Activated CD8-positive, alpha-beta memory T cell treated with anti-CD3 and anti-CD28 coated beads for 36 hours (primary cell): ENCODE results near the gene SIRPB2. TPM values are rescaled to one million over a fixed set of nuclear protein-coding genes. Genes with fewer than 3 reads are reported as not detected.

Source experiments
- CTCF ChIA-PET: fragments of 350-600 bp; sonication (Branson Sonifier 250); formaldehyde crosslinking; loops from one replicate; lab custom pipeline; 2021; ENCODE audit warnings: antibody characterized with exemption; lab: Charles Lee
- POLR2A ChIA-PET: fragments of 350-600 bp; sonication (Branson Sonifier 250); formaldehyde crosslinking; loops from one replicate; lab custom pipeline; 2021; ENCODE audit warnings: antibody characterized with exemption; lab: Charles Lee
- total RNA-seq, 2 experiments: library from RNA; stranded (reverse); gene quantifications; one replicate each; pipeline ENCODE4 v1.2.3, GENCODE V29; 2021

Gene SIRPB2
- total RNA-seq, 2 experiments from 2014 or later, result not detected

DNA sequence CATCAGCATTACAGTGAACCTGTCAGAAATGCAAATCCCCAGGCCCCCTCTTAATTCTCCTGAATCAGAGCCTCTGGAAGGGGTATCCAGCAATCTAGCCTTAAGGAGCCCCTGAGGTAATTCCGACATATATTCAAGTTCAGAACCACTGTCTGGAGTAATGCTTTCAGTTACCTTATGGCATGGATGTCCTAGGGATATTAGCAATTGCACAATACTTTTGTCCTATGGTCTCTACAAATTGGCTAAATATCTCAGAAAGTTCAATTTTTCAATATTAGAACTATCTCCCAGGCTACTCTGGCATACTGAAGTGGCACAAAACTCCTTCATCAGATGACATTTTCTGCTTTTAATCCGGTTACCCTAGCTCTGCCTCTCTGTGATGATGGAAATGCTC lies 30.9 kb downstream of the SIRPB2 start:
- CTCF ChIA-PET, result interaction anchor here (1.2 kb wide), 1 partner anchor 13 kb away, joined by 3 read pairs; no protein-coding TSS in a partner anchor
- POLR2A ChIA-PET, result no interaction called here

DNA sequence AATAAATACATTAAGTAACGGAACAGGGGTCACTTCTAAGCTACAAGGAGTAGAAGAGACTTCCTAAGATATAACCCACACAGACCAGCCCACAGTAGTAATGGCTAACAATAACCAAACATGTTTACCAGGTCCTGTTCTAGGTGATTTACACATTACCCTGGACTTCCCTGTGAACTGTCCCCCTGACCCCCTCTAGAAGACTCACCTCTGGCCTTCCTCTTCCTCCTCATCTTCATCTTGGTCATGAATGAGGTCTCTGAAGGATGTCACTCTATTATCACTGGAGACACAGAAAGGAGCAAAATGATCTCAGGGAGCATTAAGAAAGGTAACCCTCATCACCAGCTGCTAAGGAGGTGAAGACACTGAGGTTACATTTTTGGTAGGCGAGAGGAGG lies 33.2 kb downstream of the SIRPB2 start:
- POLR2A ChIA-PET, result no interaction called here
- CTCF ChIA-PET, result no interaction called here

DNA sequence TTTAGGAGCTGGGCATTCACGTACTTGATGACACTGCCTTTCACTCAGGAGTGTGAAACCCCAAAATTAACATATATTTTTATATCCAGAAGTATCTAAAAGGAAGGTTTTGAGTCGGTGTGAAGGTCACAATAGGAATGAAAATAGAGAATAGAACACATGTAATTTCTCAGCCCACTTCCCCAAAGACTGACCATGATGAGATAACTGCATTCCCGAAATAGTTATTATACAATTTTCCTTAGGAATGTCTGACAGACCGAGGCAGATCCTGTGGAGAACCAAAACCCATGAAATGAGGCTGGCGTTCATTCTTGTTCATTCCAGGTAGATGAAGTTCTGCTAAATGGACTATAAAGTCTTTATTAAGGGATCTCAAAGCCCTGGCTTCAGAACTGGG lies 34.9 kb downstream of the SIRPB2 start:
- ChIA-PET CTCF (interaction anchor here (0.6 to 0.9 kb wide), 2 partner anchors 10 to 642 kb away, joined by 3 to 5 read pairs; partner anchors contain the start of gene NSFL1C), POLR2A (no interaction called here)

DNA sequence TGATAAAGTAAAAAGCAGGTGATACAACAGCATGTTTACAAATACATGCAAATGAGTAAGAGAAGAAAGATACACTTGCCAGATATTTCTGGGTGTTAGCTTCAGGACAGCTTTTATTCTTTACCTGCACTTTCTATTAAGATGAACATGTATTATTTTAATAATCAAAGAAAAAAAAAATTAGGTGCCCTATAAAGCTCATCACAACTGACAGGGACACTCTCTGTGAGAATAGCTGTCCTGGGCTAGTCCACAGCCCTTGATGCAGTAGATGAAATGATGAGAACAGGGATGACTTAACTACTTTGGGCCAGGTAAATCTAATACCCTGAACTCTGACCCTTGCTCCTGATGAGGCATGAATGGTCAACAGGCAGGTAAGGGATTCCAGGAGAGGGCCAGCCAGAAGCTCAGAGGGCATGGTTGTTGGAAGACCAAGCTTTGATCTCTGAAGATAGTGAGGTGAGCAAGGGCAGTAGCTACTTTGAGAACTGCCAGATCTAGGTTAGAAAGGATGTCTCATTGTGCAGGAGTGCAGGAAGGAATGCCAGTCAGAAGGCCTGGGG lies 40.2 kb downstream of the SIRPB2 start:
- POLR2A ChIA-PET, result no interaction called here
- CTCF ChIA-PET, result interaction anchor here (1.0 to 1.2 kb wide), 2 partner anchors 14 to 16 kb away, joined by 5 read pairs; no protein-coding TSS in a partner anchor

DNA sequence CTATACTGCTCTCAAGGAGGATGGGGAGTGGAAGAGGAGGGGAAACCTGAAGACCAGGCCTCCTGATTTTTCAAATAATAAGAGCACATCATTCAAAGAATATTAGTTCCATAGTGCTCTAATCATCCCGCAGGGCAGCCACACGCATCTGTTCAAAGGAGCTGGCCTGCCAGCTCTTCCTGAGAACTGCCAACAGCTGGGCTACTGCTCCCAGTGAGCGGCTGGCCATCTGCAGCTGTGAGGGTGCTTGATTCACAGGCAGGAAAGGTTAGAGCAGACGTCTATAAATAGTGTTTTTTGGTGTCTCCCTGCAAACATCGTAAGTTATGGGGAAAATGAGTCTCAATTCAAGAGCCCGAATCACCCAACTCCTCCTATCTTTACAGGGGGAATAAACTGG lies 41.9 kb downstream of the SIRPB2 start:
- ChIA-PET POLR2A (no interaction called here), CTCF (interaction anchor here (1.9 kb wide), 1 partner anchor 136 kb away, joined by 7 read pairs; no protein-coding TSS in a partner anchor)

DNA sequence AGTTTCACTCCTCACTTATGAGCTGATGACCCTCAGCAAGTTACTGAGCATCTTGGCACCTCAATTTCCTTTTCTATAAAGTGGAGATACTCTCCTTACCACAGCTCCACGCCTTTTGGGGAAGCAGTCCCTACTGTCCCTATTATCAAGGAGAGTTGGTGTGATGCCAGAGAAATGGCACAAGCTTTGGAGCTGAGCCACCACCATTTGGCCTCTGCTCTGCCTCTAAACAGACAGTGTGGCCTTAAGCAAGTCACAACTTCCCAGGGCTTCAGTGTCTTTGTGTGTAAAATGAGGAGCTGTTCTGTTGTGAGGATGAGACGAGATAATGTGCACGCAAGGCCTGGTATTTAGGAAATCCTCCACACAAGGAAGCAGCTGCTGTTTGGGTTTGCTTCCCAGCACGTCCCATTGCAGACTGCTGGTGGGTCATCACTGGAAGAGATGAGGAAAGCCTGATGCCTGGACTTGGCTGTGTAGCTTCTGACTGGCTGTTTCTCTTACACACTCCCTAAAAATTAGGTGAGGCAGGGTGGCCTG lies 43.1 kb downstream of the SIRPB2 start:
- POLR2A ChIA-PET, result no interaction called here
- CTCF ChIA-PET, result interaction anchor here (0.9 to 1.9 kb wide), 4 partner anchors 9 to 135 kb away, joined by 3 to 7 read pairs (median 5); partner anchors contain the start of gene NSFL1C

DNA sequence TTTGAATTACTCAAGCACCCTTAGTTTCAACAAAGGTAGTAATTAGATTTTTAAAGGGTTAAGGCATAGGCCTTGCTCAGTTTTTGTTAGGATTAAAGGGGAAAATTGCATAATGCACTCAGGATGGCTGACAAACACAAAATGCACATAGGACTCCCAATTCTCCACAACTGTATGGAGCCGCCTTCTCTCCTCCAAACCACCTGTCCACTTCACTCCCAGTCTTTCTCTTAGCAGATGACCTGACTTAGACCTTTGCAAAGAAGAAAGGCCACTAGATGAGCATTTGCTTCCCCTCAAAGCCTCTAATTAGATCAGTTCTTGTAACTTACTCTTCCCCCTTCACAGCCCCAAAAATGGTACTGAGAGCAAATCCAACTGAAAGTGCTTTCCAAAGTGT lies 44.7 kb downstream of the SIRPB2 start:
- CTCF ChIA-PET, result no interaction called here
- POLR2A ChIA-PET, result no interaction called here

DNA sequence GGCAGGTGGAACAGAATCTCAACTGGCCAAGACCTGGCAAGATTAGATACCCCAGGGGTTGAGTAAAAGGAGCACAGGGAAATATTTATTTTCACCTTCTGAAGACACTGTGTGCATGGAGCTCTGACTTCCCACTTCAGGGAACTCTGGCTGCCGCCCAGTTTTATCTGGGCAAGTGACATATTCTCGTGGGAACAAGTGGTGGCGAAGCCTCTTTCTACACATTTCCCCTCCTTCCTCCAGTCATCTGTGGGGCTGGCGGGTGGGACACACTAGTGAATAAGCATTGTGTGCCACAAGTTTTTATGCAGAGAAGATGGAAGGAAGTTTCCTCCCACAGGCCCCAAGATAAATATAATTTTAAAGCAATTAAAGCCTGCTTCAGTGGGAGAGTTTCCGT lies 48.1 kb downstream of the SIRPB2 start:
- CTCF ChIA-PET, result interaction anchor here (1.3 kb wide), 1 partner anchor 16 kb away, joined by 4 read pairs; no protein-coding TSS in a partner anchor
- POLR2A ChIA-PET, result no interaction called here

DNA sequence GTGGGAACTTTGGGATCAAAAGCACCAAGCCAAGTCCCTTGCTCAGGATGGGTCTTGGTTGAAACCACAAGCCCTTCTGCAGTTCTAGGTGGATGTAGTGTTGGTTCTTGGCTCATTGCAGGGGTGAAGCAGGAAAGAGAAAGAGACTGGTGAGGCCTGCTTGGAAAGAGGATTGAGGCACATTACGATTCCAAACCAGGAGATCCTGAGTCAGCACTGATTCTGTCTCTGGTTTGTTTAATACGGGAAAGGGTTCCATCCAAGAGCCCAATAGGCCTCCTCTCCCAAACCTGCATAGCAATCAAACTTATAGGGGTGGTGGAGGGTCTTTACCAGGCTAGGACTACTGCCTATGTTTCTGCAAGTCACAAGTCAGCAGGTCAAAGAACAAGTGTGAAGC lies 48.9 kb downstream of the SIRPB2 start:
- ChIA-PET POLR2A (no interaction called here), CTCF (no interaction called here)

DNA sequence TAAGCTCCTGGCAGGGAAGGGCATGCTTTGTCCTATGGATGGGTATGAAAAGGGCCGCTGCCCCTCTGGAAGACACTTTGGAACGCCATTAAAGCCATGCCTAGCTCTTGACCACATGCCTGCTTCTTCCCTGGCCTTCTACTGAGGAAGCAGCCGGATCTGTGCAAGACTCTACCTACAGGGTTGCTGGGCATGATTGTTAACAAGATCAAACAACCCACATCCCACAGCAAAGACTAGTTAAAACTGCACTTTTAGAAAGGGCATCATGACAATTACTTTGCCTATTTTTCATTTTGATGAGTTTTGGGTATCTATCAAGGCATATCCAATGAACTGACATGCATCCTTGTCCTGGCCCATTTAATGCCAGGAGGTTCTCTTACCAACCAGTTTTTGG lies 50.1 kb downstream of the SIRPB2 start:
- ChIA-PET POLR2A (no interaction called here), CTCF (no interaction called here)

DNA sequence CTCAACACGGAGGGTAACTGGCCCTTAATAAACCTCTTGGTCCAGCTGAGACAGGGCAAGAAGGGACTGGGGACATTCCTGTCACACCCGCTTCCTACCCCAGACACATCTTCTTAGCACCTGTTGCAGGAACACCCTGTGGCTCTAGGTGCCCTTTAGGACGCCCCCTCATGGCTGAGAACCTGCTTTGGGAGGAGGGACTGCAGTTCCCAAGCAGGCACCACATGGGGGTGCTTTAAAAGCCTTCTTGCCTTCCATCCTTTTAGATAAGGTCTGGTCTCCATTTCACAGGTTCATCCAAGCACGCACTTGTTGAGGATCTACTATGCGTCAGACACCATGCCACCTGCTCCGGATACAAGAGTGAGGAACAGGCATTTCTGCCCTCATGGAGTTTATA lies 51.2 kb downstream of the SIRPB2 start:
- ChIA-PET CTCF (interaction anchor here (0.7 to 0.8 kb wide), 3 partner anchors 86 to 127 kb away, joined by 3 read pairs; no protein-coding TSS in a partner anchor), POLR2A (no interaction called here)

DNA sequence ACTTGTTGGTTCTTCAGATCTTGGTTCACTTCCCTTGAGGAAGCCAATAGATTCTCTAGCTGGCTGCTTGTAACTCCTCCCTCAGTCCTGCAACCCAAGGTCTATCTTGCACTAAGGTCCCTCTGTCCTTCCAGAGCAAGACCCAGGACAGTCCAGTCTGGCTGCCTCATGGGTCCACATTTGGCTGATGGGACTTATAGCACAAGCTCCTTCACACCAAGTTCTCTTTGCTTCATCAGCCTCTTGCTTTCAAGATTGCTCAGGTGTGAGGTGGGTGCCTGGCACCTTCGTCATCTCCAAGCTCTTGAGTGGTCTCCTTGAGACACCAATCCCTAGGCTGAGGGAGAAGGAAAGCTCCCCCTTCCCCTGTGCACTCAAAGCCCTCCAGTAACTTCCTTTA lies 52.9 kb downstream of the SIRPB2 start:
- ChIA-PET CTCF (interaction anchor here (0.7 to 3.8 kb wide), 7 partner anchors 10 to 339 kb away, joined by 3 to 26 read pairs (median 3); no protein-coding TSS in a partner anchor), POLR2A (interaction anchor here (0.6 kb wide), 1 partner anchor 113 kb away, joined by 5 read pairs; no protein-coding TSS in a partner anchor)

DNA sequence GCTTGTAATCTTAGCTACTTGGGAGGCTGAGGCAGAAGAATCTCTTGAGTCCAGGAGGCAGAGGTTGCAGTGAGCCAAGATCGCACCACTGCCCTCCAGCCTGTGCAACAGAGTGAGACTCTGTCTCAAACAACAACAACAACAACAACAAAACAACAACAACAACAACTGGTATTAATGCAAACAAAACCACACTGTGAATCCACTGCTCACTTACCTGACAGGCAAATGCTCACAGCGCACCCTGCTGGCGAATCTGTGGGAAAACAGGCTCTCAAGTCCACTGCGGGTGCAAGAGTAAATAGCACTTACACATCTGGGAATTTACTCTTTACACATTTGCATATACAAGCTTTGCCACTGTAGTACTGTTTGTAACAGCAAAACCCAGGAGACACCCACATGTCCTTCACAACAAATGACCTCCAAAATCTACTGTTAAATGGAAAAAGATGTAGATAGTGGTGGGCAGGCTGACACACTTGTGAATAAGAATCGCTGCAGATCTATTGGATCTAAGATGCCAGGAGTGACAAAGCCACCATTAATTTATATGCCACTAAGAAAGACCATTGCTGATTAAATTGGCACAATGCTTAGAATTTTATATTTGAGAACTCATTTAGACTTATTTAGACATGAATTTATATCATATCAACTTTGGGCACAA lies 53.9 kb downstream of the SIRPB2 start:
- ChIA-PET POLR2A (no interaction called here), CTCF (interaction anchor here (0.7 to 3.8 kb wide), 17 partner anchors 10 to 134 kb away, joined by 3 to 26 read pairs (median 4); no protein-coding TSS in a partner anchor)

DNA sequence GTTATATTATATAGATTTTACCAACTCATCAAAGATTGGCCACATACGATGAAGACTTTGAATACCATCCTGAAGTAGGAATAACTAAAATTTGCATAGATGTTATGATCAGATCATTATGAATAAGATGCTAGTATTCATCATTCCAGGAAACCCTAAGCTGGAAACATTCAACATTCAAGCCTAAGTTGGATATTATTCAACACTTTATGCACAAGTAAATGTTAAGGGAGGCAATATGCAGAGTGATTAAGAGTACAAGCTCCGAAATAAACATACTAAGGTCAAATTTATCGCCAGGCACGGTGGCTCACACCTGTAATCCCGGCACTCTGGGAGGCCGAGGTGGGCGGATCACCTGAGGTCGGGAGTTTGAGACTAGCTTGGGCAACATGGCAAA lies 55.0 kb downstream of the SIRPB2 start:
- ChIA-PET CTCF (interaction anchor here (0.7 to 3.8 kb wide), 7 partner anchors 9 to 230 kb away, joined by 3 to 26 read pairs (median 5); no protein-coding TSS in a partner anchor), POLR2A (no interaction called here)

DNA sequence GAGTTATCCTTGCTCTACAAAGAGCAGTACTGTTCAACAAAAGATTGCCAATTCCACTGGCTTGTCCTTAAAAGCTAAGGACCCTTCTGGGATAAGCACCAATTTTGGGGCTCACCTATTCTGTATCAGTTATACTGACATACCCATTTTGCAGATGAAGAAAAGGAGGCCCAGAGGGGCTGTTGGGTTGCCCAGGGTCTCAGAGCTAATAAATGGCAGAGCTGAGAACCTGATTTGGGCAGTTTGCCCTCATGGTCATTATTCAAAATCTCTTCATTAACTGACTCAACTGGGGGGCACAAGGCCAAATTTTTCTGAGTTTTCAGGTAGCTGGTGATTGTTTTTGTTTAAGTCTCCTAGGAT lies 55.9 kb downstream of the SIRPB2 start:
- CTCF ChIA-PET, result interaction anchor here (0.8 to 2.4 kb wide), 3 partner anchors 12 to 123 kb away, joined by 4 to 7 read pairs (median 5); no protein-coding TSS in a partner anchor
- POLR2A ChIA-PET, result interaction anchor here (1.1 kb wide), 1 partner anchor 110 kb away, joined by 3 read pairs; no protein-coding TSS in a partner anchor

DNA sequence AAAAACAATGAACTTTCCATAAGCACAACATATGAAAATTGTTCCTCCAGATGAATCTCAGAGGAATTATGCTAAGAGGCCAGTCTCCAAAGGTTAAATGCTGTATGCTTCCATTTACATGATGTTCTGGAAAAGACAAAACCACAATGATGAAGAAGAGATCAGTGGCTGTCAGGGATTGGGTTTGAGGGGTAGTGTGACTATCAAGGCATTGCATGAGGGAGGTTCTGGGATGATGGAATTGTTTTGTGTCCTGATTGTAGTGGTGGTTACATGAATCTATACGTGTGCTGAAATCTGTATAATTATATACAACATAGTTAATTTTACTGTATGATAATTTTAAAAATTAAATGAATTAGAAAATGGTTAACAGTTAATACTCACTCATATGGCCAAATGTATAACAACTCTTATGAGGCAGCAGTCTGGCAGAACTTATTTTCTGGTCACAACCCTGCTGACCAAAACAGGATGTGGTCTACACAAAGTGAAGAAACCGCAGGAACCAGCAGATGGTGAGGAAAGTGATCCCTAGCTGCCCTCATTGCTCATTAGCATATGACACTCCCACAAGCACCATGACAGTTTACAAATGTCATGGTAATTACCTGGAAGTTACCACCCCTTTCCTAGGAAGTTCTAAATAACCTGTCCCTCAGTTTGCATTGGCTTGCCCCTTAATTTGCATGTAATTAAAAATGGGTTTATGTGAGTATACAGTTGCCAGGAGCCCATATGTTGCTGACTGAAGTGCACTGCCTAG lies 56.5 kb downstream of the SIRPB2 start:
- POLR2A ChIA-PET, result interaction anchor here (1.1 kb wide), 1 partner anchor 109 kb away, joined by 3 read pairs; no protein-coding TSS in a partner anchor
- CTCF ChIA-PET, result interaction anchor here (1.5 to 2.4 kb wide), 2 partner anchors 120 to 122 kb away, joined by 4 to 7 read pairs; no protein-coding TSS in a partner anchor

DNA sequence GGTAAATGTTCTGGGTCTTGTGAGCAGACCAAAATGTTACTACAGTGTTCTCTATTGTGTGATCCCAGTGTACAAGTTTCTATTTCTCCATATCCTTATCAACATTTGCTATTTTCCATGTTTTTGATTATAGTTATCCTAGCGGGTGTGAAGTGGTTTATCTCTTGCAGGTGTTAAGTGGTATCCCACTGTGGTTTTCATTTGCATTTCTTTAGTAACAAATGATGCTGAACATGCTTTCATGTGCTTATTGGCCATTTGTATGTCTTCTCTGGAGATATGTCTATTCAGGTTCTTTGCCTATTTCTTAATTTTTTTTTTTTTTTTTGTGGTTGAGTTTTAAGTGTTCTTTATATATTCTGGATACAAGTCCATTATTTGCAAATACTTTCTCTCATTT lies 60.1 kb downstream of the SIRPB2 start:
- POLR2A ChIA-PET, result no interaction called here
- CTCF ChIA-PET, result no interaction called here

DNA sequence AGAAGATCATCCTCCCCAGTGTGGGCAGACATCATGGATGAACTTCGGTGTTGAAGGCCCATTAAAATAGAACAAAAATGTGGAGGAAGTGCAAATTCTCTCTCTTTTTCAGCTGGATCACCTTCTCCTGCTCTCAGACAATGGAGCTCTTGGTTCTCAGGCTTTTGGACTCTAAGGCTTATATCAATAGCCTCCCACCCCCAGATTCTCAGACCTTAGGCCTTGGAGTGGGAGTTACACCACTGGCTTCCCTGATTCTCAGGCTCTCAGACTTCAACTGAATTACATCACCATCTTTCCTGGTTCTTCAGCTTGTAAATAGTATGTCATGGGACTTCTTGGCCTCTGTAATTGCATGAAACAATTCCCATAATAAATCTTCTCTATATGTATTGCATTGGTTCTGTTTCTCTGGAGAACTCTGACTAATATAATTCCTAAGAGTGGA lies 61.2 kb downstream of the SIRPB2 start:
- POLR2A ChIA-PET, result no interaction called here

DNA sequence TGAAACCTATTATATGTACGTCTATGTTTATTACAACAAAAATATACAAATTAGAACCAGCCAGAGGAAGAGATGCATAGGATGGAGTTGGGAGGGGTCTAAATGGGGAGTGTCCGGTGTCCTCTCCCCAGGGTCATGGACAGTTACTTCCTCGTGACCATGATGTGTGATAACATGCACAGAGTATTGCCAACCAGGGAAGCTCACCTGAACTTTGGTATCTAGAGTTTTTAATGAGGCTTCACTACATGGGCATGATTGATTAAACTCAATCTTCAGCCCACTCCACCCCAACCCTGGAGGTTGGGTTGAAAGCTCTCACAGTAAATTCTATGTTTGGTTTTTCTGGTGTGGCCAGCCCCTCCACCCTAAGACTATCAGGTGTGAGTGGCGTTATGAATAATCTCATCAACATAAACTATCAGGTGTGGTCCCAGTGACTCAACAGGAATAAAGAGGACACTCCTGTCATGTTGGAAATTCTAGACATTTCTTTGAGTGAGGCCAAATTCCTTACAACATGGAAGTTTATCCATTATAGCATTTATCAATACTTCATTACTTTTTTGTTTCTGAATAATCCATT lies 62.0 kb downstream of the SIRPB2 start:
- CTCF ChIA-PET, result no interaction called here
- POLR2A ChIA-PET, result no interaction called here

More for the DNA sequence above, 61.2 kb downstream of the SIRPB2 start:
- CTCF ChIA-PET, result no interaction called here
